HG03432 (cell line): ENCODE measurements around the gene LUZP2.

ENCODE experiments used
- ATAC-seq: cut with Tn5 transposase; IDR thresholded peaks from one replicate; pipeline ENCODE4 v1.9.1; 2021; ENCODE audit warnings: mild to moderate bottlenecking, moderate library complexity; ENCODE audit not compliant: unreplicated experiment

Gene LUZP2

GRCh38 chr11:24496736-24497725 lies at the start of gene LUZP2:
Gene LUZP2, plus strand, starts transcription at chr11:24497053.
- ATAC-seq, result no peak

GRCh38 chr11:24453129-24453718 lies 43.6 kb upstream of the LUZP2 start:
- no peak for ATAC-seq

DNA sequence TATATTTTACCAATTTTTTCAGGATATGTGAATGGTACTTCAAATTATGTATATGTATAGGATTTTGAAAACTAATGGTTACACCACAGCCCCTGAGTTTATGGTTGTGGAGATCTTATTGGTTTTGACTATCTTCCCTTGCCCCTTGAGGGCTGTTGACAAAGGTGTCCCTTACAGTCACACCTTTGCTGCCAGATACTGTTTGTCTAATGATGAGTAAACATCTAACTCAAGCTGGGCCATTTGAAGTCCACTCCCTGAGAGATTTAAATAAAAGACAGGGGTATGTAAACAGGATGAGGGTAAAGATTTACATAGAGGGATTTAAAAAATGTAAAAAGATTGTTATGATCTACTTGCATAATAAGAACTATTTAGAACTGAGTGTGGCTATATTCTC lies 38.9 kb upstream of the LUZP2 start:
- ATAC-seq, result no peak

DNA sequence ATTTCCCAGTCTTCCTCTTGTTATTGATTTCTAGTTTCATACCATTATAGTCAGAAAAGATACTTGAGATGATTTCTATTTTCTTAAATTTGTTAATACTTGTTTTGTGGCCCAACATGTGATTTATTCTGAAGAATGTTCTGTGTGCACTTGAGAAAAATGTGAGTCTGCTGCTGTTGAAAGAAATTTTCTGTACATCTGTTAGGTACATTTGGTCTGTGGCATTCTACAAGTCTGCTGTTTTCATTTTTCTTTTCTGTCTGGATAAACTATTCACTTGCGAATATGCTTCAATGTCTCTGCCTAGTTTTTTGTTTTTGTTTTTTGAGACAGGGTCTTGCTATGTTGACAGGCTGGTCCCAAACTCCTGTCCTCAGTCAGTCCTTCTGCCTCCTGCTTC lies 26.4 kb upstream of the LUZP2 start:
- ATAC-seq, result no peak

DNA sequence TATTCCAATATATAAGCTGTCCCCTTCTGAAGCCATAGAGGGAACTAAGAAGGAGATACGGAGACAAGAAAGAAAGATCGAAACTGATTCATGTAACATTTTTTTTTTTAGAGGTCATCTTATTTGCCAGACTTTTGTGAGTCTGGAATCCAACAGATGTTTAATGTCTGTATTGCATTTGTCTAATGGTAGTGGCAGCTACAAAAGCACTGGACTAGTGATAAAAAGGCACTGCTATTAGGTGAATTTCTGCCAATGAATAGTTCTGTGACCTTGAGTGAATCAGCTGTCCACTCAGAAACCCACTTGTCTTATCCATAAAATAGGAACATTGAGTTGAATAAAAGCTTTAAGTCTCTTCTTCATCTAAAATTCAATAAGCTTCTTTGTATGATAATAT lies 25.8 kb upstream of the LUZP2 start:
- no peak for ATAC-seq

DNA sequence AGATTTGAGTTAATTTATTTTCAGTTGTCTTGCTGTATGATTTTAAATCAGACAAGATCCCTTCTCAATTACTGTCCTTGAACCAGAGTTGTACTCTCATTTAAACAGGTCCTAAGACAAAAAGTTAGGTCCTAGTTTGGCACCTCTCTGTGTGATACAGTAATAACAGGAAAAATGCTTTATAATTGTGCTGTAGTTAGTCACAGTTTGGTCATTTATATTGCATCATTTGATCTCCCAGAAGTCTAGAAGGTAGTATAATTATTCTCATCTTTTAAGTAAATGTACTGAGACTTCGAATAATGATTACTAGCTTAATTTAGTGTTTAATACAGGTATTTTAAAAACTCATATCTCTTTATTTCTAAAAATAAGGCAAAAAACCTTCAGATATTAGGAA lies 18.1 kb upstream of the LUZP2 start:
- no peak for ATAC-seq

DNA sequence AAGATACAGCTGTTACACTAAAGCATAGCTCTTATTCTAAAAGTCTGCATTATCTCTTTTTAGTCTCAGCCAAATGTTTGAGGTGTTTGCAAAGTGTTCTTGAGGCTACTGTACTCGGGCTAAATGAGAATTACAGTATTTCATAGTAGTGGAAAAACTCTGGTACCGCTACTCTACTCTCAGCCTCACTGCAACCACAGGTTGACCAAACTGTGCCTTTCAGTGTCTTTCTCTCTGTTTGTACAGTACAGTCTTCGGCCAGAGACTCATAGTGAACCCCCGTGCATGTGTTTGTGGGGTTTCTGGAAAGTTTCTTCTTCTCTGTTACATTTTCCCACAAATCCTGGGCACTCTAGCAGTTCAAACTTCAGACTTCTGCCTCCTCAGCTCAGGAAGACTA lies 7.4 kb upstream of the LUZP2 start:
- ATAC-seq, result no peak

GRCh38 chr11:24496386-24496735 lies 492 bp upstream of the LUZP2 start:
- ATAC-seq, result no peak

DNA sequence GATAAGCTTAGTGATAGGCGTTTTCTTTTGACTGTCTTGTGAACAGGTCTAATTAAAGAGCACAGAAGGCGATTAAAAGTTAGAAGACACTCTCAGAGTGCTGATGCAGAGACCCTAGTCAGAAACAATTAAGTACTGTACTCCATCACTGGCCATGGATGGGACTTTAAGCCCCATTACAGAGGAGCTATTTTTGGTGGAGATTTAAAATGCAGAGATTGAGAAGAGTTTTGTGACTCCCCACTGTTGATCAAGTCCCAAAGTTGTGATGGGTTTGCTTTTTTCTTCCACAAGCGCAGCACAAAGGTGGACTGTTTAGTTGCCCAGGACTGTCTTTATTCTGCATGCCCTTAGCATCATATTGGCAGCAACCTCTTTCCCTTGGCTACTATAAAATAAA lies 978 bp downstream of the LUZP2 start:
- no peak for ATAC-seq

DNA sequence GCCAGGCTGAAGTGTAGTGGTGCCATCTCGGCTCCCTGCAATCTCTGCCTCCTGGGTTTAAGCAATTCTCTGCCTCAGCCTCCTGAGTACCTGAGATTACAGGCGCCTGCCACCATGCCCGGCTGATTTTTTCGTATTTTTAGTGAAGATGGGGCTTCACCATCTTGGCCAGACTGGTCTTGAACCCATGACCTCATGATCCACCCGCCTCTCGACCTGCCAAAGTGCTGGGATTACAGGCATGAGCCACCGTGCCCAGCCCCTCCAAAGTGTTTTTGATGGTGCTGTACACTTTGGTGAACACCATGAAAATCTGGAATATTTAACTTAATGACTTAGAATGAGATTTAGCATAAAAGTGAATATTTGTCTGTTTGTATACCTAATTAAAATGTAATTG lies 5.6 kb downstream of the LUZP2 start:
- ATAC-seq, result no peak

GRCh38 chr11:24509114-24509513 lies 12.3 kb downstream of the LUZP2 start:
- peak; percentile 73 for ATAC-seq

DNA sequence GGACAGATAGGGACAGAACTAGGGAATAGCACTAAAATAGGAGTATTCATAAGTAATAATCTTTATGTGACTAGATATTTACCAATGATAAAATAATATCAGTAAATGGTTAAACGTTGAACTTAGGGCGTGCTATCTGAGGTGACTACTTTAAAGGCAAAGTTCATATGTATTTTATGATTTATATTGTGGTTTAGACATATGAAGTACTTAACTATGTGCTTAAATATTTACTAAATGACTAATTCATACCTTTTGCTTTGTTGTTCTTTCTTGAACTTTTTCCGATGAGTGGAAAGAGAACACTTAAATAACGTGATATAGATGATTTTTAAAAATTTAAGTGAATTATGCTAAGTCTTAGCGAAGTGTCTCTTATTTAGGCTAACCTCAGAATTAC lies 14.7 kb downstream of the LUZP2 start:
- no peak for ATAC-seq

GRCh38 chr11:24513479-24514218 lies 16.8 kb downstream of the LUZP2 start:
- ATAC-seq, result no peak

- ATAC-seq, result peak; percentile 94
Observed at GRCh38 chr11:24514219-24514594, 17.4 kb downstream of the LUZP2 start.

GRCh38 chr11:24515632-24516031 lies 18.8 kb downstream of the LUZP2 start:
- ATAC-seq, result no peak

- ATAC-seq, result no peak
Observed at GRCh38 chr11:24516638-24517037, 19.8 kb downstream of the LUZP2 start.

GRCh38 chr11:24521601-24522000 lies 24.7 kb downstream of the LUZP2 start:
- no peak for ATAC-seq

GRCh38 chr11:24524156-24524555 lies 27.3 kb downstream of the LUZP2 start:
- ATAC-seq, result no peak

DNA sequence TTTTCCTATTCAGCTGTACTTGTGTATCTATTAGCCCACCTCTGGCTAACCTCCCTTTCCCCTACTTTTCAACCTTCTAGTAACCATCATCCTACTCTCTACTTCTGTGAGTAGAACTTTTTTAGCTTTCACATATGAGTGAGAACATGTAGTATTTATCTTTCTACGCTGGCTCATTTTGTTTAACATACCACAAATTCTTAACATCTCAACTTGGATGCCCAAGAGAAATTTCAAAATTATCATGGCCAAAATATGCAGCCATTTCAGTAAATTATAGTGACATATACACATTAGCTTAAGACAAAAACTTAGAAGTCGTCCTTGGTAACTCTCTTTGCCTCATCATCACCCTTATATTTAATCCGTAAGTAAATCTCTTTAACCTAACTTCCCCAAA lies 34.7 kb downstream of the LUZP2 start:
- ATAC-seq, result no peak

DNA sequence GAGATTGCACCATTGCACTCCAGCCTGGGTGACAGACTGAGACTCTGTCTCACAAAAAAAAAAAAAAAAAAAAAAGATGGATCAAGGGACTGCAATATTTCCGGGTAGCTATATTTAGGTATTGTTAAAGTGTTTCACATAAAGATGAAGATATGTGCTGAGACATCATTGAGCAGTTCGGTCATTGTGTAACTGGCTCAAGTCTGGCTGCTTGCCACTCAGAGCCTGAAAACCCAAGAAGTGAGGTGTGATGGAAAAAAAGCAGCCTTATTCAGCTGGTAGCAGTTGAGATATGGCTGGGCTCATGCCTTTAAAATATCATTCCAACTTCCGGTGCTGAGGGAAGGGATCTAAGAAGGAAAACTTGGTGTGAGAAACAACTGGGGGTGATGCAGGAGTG lies 46.9 kb downstream of the LUZP2 start:
- ATAC-seq, result no peak

GRCh38 chr11:24556693-24557092 lies 59.8 kb downstream of the LUZP2 start:
- peak; percentile 46 for ATAC-seq

DNA sequence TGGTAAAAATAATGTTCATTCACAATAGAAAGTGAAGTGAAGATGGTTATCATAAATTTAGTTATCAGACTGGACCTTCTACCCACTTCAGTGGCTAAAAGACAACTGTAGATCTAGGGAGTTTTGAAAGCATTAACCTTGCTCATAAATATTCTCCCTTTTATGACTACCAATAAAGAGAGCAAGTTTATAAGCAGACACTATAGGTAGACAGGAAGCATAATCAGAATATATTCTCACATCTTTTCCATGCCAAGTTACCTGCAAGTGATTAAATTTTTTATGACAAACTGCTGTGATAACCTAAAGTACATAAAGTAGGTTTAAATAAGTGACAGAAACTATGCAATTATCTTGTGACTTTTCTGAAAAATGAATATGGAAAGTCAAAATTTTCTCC lies 62.5 kb downstream of the LUZP2 start:
- no peak for ATAC-seq
